C1 segment of cervical spinal cord (tissue), 14 donors: ENCODE results near the gene HARS1.
"Not testable (repeated sequence)": the region's sequence is repeated elsewhere in the genome, so short reads cannot be mapped to it uniquely, and the experiment has no call there.

Source experiments
- DNase-seq, 14 donors: peaks; one replicate each; lab custom pipeline; 2025; lab: John Stamatoyannopoulos, UW

The HARS1 gene

DNA sequence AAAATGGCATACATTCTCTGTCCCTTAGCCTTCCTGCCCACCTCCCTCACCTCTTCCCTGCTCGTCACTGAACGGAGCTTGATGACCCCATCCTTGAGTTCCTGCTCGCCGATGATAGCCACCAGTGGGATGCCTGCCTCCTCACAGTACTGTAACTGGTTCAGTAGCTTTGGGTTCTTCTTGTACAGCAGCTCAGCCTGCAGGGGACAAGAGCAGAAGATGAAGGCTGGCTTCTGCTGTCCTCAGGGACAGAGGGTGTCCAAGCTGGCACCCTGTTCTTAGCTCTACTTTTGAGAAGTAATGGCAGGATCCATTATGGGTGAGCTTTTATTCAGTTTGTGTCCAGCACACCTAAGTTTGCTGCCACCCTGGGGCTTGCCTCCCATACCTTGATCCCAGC is 16.5 kb downstream of the HARS1 start:
- DNase-seq, result no peak

DNA sequence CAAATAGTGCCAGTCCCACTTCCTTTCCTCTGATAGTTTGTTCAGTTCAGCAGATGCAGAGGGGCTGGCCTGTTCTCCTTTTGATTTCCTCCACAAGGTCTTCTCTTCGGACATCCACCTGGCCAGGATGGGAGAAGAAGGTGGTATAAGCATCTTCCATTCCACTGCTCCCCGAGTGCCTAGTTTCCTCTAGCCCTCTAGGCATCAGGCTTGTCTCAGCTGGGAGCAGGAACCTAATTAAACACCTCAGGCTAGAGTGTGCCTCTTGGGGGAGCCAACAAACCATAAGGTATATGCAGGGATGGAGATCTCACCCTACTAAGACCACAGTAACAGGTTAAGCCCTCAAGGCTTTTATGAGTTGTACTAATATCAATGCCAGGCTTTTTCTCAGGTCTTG is 17.0 kb downstream of the HARS1 start:
- no peak for DNase-seq

DNA sequence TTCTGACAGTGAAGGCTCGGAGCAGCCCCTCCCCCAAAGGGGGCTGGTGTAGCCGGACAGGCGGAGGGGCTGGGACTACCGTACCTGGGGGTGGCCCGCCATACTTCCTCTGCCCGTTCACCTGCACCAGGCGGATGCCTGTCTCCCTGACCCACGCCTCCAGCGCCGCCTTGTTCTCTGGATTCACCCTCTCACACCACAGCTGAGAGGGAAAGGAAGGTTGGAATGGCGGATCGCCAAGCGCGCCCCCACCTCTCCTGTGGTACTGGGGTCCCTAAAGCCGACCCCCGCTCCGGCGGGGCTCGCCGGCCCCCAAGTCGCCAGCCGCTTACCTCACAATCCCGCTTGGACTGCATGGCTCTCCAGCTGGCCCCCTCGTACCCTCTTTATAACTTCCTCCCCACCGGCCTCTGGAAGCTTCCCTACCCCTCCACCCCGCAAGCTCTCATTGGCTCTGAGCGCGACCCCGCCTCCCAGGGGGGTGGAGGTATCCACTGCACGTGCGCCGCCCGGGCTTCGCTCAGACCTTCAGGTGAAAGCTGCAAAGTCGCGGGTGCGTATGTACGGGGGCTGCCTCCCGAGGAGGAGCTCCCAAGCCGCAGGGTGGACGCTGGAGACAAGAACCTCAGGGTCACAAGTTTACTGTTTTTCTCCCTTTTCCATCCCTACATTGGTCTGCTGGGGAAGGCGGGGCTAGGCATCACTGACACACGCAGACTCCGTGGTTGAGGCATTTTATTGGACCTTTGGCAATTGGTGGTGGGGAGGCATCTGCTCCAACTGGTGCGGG is 17.8 kb downstream of the HARS1 start, which contains the start of gene DND1:
TSS of gene DND1 (minus strand) at position 390 of the 790 bp plus-strand sequence. CDS start at position 356, 34 bp downstream.
- no peak for DNase-seq

DNA sequence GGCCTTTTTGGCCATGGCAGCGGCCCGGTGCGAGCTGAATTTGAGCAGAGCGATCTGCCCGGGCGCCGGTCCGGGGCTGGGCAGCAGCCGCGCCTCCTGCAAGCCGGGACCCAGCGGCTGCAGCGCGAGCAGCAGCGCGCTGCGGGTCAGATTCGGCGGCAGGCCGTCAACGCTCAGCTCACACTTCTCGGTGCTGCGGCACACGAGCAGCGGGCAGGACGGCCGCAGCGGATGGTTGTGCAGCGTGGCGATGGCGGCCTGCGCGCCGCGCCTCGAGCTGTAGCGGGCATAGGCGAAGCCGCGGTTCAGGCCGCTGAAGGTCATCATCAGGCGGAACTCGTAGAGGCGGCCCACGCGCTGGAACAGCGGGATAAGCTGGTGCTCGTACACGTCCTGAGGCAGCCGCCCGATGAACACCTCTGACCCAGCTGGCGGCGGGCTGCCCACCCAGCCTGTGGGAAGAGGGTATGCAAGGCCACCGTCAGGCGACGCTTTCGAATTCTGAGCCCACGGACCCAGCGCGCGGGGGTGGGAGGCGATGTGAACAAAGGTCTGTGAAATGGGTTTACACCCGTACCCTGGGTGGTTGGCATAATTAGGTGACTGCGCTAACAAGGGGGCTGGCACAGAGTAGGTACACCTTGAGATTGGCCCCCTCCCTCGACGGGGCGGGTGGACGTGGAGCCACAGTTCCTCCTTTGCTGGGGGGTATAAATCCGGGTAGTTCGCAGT is 18.5 kb downstream of the HARS1 start:
- peak in 1 of 14 donors; percentile 28 for DNase-seq

- no peak for DNase-seq
Measured at GRCh38 chr5:140671472-140672125, 19.6 kb downstream of the HARS1 start.

DNA sequence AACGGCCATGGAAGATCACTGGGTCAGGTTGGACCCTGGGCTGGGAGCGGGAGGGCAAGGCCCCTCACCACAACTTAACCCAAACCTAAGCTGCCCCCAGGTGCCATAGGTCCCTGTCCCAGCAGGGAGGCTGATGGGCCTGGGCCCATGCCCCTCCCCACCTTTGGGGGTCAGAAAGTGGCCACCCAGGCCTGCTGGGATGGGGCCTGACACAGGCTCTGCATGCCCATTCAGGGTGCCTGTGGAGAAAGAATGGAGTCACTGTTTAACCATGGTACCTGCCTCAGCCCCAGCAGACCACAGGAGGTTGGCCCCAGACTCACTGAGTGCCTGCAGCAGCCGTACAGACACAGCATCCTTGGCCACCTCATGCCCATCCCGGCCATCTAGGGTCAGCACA is 20.1 kb downstream of the HARS1 start:
- not testable (repeated sequence) for DNase-seq

GRCh38 chr5:140664359-140665119 is 26.6 kb downstream of the HARS1 start, which contains the start of gene WDR55:
Gene WDR55 (plus strand): TSS chr5:140664904. CDS start chr5:140664913, 9 bp downstream.
- DNase-seq, result peak; percentile 30 to 97 (median 92)

GRCh38 chr5:140664030-140664358 is 27.2 kb downstream of the HARS1 start:
- no peak for DNase-seq

- not testable (repeated sequence) for DNase-seq
Measured at GRCh38 chr5:140660371-140660770, 30.8 kb downstream of the HARS1 start.

DNA sequence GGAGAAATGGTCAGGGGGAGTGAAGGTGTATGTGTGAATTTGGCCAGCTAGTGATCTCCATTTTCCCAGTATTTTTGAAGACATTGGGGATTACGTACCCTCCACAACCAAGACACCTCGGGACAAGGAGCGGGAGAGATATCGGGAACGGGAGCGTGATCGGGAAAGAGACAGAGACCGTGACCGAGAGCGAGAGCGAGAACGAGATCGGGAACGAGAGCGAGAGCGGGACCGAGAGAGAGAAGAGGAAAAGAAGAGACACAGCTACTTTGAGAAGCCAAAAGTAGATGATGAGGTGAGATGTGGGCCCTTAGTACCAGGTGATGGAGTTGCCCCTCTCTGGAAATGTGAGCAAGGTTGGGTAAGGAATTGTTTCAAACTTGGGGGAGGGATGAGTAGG is 32.3 kb downstream of the HARS1 start:
- DNase-seq, result no peak

- no peak for DNase-seq
Measured at GRCh38 chr5:140647042-140647419, 44.1 kb downstream of the HARS1 start.

- no peak for DNase-seq
Measured at GRCh38 chr5:140642718-140643117, 48.5 kb downstream of the HARS1 start.

DNA sequence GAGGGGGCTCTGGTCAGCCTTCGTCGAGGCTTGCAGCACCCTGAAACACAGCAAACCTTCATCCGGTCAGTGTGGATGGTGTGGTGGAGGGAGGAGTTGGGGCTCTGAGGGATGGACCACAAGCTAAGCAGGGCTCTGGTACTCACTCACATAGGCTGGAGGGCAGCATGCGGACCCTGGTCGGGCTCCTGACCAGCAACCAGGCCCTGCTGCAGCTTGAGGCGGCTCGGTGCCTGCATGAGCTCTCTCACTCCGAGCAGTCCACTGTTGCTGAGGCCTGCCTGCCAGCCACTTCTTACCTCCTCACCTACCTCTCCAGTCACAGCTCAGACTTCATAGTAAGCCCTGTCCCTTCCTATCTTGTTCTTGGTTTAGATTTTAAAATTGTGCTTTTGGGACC is 49.5 kb downstream of the HARS1 start:
- DNase-seq, result no peak

- peak; percentile 57 to 95 (median 92) for DNase-seq
Measured at GRCh38 chr5:140639148-140639981, 51.8 kb downstream of the HARS1 start, which contains the start of gene TMCO6. Gene TMCO6 (plus strand): TSS chr5:140639451. CDS start chr5:140639528, 77 bp downstream.

- DNase-seq, result not testable (repeated sequence)
Measured at GRCh38 chr5:140638898-140639147, 52.3 kb downstream of the HARS1 start.

- no peak for DNase-seq
Measured at GRCh38 chr5:140637371-140638100, 53.6 kb downstream of the HARS1 start.

GRCh38 chr5:140635291-140636257 is 55.6 kb downstream of the HARS1 start:
- DNase-seq, result no peak

- no peak for DNase-seq
Measured at GRCh38 chr5:140634103-140634502, 57.1 kb downstream of the HARS1 start.

DNA sequence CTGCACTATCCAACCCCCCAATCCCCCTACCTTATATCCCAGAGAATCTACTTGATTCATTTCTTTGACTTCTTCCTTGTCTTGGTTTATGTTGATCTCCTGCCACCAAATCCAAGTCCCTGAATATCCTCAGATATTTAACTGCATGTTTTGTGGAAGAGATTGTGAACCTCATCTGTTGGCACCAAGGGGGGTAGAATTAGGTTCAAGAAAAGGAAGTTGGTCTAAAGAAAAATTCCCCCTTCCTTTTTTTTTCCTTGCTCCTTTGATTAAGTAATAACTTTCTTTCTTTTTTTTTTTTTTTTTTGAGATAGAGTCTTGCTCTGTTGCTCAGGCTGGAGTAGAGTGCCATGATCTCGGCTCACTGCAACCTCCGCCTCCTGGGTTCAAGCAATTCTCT is 57.7 kb downstream of the HARS1 start:
- no peak for DNase-seq
